GM19035 (cell line): Measurements from ENCODE around the gene JPH3.

ENCODE experiments used
- ATAC-seq: cut with Tn5 transposase; IDR thresholded peaks from one replicate; pipeline ENCODE4 v1.9.1; 2021; ENCODE audit not compliant: unreplicated experiment

The JPH3 gene

DNA sequence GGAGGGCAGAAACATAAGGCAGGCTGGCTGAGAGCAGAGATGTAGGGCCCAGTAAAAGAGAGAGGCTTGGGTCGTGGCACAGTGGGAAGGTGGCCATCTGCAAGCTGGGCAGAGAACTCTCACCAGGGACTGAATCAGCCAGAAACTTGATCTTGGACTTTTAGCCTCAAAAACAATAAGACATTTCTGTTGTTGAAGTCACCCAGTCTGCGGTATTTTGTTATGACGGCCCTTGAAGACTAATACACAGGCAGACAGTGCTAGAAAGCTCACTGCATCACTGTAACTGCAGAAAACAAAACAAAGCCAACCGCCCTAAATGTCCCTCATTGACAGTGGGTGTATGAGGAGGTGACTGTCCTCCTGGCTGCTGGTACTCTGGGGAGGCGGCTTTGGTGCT lies 3.9 kb upstream of the JPH3 start:
- ATAC-seq: no peak

DNA sequence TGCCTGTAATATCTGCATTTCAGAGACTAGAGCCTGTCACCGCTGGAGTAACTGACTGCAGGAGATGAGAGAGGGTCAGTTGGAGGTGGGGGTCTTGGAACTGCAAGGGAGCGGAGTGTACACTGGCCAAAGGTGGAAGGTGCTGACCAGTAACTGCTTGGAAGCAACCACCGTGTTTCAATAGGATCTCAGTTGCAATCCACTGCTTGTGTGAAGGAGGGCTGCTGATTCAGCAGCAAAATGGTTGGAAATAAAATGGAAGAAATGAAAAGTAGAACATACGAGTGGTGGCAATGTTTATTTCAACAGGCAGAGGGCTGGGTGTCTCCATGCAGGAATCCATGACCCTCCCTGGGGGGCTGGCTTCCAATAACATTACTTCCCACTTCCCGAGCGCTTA lies 2.1 kb upstream of the JPH3 start:
- ATAC-seq: no peak

DNA sequence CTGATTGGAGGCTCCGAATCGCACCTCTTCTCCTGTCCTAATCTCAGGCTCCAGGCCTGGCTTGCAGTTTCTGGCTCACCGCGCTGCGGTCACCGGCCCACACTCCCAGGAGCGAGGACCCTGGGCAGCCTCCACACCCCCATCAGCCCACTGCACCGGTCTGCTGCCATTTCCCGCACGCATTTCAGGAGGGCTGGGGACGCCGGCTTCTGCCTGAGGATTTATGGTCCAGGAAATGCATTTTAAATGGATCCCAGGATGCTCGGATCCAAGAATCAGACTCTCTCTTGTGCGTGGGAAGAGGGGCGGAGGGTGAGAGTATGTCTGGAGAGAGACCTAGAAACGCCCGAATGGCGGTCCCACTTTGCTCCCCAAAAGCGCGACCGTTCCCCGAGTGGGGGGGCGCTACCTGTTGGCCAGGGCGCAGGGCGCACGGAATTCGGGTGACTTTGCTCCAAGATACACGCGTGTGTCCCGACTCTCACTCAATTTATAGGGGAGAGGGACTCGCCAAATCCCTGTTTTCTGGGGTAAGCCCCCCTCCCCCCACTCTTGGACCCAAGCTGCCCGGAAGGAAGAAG lies 817 bp upstream of the JPH3 start:
- no peak for ATAC-seq

DNA sequence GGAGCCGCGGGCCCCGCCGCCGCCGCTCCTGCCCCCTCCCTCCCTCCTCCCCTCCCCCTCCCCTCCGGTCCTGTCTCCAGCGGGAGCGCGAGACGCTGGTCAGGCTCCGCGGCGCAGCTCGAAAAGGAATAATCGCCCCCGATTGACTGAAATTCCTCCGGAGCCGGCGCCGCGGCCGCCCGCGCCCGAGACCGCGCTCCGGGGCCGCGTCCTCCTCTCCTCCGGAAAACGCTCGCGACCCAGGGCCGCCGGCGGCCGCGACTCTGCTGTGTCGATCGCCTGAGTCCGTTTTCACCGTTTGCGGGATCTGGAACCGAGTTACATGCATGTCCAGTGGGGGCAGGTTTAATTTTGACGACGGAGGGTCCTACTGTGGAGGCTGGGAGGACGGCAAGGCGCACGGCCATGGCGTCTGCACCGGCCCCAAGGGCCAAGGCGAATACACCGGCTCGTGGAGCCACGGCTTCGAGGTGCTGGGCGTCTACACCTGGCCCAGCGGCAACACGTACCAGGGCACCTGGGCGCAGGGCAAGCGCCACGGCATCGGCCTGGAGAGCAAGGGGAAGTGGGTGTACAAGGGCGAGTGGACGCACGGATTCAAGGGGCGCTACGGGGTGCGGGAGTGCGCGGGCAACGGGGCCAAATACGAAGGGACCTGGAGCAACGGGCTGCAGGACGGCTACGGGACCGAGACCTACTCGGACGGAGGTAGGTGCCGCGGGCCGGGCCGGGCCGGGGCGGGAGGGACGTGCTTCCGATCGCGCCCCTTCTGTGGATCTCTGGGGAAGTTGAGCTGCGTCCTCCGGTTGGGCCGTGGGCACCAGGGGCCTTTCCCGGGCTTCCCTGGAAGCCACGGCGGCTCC lies 744 bp downstream of the JPH3 start:
- ATAC-seq: no peak

DNA sequence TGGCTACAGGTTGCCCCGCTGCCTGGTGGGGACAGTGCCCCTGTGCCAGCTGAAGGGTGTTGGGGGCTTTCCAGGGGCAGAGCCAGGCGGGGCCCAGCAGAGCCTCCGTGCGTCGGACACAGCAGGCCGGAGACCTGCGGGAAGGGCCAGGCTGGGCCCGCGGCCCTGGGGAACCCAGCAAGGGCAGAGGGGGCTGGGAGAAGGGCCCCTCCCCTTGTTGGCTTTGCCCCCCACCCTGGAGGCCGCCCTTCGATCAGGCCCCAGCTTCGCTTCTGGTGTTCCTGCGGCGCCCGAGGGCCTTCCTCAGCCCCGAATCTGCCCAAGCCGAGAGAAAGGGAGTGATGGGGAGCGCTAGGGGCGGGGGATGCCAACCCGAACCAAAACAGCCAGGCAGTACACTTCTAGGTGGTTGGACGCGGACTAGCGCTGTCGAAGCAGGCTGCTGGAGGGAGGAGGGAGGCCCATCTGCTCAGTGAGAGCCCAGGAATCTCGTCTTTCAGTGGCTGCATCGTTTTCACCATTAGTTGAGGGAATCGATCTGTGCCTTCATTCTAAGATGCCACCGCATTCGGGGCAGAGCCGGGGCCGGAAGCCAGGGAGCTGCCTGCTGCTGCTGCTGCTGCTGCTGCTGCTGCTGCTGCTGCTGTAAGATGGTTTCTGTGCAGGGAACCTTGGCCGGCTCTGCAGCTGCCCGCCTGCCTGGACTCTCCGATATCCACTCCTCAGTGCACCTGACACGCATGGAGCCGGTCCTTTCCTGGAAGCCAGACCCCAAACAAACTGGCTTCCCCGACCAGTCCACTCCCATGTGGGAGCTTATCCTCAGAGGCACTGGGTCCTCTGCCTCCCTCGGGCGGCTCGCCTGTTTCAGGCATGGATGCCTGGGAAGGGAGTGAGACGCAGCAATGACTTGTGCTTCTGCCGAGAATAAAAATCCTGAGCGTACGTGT lies 1.7 kb downstream of the JPH3 start:
- no peak for ATAC-seq

DNA sequence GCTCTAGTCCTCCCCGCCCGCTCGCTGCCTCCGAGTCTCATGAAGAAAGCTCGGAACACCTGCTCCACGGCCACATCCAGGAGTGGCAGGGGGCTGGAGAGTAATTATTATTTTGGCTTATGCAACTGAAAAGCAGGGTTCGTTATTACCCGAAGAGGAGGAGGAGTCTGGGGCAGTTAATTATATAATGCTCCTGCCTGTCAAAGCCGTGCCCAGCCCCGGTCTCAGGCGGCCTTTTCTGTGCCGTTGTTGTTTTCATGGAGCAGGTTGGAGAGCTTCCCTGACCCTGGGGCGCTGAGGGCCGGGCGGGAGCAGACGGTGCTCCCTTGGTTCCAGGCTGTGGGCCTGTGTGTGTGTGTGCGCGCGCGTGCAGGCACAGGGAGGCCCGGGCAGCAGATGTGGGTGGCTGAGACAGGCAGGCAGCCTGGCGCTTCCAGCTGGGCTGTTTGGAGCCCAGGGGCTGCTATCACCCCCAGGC lies 2.4 kb downstream of the JPH3 start:
- ATAC-seq: no peak

DNA sequence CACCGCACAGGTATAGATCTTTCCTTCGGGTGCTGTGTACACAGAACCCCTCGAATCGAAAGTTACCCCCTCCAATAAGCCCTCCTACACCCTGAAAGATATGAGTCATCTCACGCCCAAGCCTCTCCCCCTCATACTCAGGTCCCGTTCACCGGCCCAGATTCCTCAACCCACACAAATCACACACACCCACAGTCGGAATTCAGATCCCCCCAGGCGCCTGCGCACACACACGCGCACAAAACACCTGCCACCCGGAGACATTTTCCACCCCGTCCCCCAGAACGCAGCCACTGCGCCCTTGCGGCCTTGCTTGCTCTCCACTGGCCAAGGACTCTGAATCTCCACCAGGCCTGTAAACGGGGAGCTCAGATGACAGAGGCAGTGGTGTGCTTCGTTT lies 4.9 kb downstream of the JPH3 start:
- ATAC-seq: no peak

DNA sequence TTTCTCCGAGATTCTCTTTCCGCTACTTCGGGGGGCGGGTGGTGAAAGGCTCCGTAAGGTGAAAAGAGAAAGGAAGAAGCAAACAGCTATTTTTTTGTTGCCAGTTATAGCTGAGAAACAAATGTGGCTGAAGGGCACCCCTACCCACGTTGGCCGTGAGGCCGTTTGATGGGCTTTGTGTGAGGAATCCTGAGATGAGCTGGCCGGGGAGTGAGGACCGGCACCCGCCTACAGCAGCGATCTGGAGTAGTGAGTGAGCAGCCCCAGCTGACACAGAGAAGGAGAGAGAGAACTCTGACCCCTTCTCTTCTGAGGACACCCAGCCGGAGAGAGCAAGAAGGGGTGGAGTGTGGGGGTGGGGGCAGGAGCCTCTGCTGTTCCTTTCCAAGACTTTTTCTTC lies 5.6 kb downstream of the JPH3 start:
- no peak for ATAC-seq

DNA sequence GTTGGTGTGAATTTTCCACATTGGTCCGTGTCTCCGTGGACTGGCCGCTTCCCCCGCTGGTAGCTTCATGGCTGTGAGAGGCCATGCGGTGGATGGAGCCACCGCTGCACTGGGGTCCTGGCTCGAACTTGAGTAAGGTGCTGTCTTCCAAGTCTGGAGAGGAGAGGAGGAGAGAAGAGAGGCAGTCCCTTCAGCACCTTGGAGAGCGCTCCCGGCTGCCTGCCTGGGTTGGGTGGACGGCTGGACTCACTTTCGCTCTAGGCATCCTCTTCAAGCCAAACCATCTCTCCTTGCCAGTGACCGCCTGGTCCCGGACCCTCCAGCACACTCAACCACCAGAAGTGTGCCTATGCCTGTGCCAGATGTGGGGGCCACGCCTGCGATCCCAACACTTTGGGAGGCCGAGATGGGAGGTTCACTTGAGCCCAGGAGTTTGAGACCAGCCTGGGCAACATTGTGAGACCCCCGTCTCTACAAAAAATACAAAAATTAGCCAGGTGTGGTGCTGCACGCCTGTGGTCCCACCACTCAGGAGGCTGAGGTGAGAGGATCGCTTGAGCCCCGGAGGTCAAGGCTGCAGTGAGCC lies 6.2 kb downstream of the JPH3 start:
- ATAC-seq: no peak

DNA sequence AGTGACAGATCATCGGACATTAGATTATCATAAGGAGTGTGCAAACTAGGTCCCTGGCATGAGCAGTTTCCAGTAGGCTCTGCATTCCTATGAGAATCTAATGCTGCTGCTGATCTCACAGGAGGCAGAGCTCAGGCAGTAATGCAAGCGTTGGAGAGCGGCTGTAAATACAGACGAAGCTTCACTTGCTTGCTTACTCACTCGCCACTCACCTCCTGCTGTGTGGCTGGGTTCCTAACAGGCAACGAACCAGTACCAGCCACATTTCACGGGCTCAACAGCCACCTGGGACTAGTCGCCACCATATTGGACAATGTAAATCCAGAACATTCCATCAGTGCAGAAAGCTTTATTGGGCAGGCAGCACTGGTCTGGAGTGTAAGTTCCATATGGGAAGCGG lies 7.7 kb downstream of the JPH3 start:
- ATAC-seq: no peak

DNA sequence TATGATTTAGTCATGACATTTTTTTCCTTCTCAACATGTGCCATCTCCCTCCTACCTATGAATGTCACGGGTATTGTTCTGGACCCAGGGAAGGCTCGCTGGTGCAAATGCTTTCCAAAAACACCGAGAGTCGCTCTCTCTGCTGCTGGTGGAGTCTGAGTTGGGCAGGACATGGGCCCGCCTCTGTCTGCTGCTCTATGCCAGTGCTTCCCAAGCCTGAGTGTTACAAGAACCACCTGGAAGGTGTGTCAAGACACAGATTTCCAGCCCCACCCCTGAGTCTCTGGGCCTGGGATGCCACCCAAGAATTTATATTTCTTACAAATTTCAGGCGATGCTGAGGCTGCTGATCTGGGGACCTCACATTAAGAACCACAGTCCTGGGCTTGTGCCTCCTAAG lies 9.1 kb downstream of the JPH3 start:
- ATAC-seq: no peak

DNA sequence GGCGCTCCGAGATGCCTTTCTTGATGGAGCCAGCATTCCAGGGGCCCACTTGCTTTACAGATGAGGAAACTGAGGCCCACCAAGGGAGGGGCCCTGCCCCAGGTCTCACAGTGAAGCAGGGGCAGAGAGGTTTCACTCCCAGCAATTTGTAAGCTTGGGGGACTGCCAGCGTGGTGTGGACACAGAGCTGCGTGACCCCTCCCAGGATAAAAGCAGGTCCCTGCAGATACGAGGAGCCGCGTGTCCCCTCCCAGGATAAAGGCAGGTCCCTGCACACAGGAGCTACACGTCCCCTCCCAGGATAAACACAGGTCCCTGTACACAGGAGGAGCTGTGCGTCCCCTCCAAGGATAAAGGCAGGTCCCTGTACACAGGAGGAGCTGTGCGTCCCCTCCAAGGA lies 11.7 kb downstream of the JPH3 start:
- ATAC-seq: no peak

DNA sequence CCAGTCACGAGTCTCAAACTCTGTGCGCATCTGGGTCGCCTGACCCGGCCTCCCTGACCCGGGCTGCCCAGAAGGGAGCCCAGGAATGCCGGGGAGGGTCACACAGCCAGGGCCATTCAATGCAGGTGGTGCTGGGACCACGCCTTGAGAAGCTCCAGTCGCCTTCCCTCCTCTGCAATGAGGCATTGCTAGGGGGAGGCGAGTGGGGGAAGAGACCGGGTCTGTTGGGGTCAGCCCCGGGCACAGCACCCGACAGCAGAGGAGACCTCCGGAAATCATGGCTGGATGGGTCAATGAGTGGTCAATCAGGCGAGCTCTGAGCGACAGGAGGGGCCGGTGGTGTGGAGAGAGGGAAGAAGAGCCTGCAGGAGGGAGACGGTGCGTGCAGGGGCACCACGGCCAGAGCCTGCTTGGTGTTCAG lies 13.3 kb downstream of the JPH3 start:
- no peak for ATAC-seq

DNA sequence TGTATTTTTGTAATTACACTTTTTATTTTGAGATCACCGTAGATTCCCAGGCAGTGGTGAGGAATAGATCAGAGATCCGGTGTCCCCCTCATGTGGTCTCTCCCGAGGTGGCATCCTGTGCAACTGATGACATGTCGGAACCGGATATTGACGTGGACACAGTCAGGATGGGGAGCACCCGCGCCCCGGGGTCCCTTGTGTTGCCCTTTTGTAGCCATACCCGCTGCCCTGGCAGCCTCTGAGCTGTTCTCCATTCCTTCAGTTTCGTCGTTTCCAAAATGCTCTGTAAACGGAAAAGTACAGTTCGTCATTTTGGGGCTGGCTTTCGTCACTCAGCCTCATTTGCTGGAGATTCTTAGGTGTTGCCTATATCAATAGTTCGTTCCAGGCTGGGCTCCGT lies 14.2 kb downstream of the JPH3 start:
- ATAC-seq: no peak

DNA sequence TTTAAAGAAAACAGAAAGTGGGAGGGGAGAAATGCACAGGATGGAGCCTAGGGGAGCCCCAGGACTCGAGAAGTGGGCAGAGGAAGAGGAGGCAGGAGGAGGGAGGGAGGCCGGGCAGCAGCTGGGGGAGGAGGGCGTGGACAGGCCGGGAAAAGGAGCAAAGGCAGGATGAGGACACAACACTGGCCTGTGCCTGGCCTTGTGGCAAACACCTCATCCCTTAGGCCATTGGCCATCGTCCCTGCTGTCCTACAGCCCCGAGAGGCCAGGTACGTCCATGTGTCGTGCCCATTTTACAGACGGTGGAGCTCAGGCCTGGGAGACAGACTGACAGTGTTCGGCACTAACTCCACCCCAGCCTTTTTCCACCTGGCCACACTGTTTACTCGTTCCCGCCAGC lies 15.9 kb downstream of the JPH3 start:
- ATAC-seq: no peak

DNA sequence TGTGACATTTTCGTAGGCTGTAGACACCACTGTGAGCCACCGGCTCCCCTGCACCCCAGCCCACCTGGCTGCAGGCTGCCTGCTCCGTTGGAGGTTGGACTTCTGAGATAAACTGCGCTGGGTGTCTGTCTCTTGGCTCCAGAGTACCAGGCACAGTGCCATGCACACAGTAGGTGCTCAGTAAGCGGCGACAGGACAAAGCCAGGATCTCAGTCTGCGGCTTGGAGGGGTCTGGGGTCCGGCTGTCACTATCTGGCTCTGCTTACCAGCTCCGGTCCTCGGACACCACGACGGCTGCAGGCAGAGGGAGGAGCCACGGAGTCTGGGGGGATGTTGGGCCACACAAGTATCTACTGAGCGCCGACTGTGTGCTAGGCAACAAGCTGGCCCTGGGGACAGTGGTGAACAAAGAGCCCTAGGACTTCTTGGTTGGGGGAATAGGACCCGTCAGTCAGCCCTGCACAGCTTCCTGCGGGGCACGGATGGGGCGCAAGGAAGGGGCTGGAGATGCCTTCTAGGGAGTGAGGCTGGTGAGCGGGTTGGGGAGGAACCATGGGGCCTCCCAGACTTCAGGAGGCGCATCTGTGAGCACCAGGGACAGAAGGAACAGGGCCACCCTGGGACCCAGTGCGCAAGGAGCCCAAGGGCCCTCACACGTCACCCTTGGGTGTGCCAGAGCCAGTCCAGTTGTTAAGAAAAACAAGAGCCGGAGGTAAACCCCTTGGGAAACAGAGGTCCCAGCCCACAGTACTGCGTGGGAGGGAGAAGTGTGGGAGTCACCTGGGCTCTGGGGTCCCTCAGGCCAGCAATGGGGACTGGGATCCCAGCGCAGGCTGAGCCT lies 17.3 kb downstream of the JPH3 start:
- no peak for ATAC-seq

DNA sequence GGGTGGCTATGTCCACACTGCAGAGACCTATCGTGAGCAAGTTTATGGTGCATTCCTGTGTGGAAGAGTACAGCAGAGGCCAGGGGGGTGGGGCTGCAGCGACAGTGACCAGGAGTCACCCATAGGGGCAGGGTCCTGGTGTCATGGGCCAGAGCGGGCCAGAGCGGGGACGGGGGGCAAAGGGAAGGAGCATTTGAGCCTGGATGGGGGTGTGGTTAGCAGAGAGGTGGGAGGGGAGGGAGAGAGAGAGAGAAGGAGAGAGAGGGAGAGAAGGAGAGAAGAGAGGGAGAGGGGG lies 17.8 kb downstream of the JPH3 start:
- no peak for ATAC-seq

DNA sequence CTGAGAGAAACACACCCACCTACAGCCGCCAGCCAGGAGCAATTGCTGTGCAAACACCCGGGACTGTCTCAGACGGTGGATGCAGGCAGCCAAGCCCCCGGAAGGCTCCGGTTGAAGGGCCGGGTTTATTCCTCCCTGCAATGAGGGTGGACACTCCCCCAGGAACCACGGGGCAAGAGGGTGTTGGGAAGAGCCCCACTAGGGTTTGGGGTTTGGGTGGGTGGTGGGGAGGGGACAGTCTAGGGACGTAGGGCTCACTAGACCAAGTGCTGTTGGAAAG lies 19.2 kb downstream of the JPH3 start:
- no peak for ATAC-seq

DNA sequence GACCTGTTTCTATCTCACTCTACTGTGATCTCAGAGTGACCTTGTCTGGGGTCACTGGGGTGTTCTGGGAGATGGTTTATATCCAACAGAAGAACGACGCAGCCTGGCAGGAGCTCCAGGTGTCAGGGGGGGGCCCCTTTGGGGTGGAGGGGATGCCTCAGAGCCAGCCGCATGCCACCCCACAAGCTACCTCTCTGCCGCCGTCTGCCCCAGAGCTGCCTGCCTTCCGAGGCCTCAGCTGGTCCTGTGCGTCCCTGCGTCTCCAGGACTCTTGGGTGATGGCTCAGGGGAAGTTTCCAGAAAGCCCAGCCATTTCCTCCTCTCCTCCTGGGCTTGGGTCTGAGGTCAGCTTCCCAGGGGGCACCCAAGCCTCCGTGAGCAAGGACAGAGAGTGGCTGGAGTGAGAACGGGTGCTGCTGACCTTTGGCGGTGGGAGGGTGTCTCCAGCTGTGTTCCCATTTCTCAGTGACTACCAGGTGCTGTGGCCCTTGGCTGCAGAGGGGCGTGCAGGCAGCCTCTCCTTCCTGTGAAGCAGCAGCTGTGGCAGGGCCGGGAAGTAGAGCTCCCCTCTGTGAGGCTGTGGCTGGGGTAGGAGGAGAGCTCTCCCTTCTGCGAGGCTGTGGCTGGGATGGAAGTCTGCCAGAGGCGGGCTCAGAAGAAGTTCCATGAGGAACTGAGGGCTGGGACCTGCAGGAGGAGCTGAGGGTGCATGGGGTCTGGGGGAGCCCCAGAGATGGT lies 19.8 kb downstream of the JPH3 start:
- ATAC-seq: no peak

DNA sequence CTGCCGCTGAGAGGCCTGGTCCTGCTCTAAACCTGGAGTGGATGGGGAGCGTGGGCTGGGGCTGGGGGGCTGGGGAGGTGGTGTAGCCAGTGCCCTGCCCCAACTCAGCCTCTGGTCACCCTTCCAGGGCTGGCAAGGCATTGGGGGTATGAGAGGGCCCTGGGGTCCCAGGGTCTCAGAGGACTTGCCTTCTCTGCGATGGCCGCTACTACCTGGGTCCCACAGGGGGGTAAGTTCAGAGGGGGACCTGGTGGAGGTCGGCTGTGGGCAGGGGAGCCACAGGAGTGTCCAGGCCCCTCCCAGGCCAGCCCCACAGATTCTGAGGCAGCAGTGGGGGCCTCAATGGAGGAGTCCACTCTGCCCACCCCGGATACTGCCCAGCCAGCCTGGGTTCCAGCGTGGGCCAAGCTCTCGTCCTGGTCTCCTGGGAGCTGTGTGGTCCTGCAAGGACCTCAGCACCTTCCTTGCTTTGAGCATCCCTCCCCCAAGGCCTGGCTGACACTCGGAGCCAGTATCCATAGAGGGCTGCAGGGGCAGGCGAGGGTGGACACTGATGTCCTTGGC lies 20.5 kb downstream of the JPH3 start:
- ATAC-seq: no peak
